Endothelial cell of hepatic sinusoid (primary cell): ENCODE data around the gene DDX27.

Source experiments
- in situ Hi-C: cut with HindIII; loops from 2 replicates; pipeline ENCODE4 v1.10.0; 2017; ENCODE audit warnings: low sequenced_read_pairs

The DDX27 gene

DNA sequence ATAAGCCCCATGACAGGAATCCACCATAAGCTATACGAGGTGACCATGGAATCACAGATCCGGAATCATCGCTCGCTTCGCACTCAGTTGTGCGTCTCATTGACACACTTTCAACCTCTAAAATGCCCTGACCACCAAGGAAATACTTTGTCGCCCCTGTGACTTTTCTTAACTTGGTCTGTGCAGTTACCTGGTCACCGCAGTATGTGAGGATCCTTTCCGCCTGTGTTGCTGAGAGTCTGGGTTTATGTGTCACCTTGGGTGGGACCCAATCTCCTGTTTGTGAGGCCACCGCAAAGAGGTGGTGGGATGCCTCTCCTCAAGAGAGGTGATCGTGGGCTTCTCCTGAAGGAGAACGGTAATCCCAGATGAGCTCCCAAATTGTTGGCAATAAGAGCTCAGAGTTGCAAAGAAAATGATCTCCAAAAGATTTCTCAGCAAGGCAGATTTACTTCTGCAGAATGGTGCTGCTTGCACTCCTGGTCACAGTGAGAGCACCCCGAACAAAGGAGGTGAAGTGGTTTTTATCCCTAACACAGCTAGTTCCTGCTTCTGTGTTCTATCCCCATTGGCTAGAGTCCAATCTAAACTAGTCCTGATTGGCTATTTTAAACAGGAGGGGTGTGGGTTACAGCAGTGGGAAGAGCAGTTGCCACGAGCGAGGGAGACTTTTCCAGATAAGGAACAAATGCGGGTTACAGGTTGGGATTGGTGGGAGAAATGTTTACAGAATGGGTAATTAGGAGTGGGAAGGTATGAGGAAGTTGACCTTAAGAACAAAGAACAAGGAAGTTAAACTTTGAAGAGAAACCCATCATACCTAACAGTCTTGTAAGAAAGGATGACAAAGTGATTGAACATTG is 67.7 kb downstream of the DDX27 start:
- in situ Hi-C loops: loop anchor here (5.0 kb wide), 1 partner anchor 35 kb away; no protein-coding TSS in a partner anchor

- in situ Hi-C loops: loop anchor here (5.0 kb wide), 1 partner anchor 35 kb away; no protein-coding TSS in a partner anchor
Measured at GRCh38 chr20:49287555-49288249, 68.5 kb downstream of the DDX27 start.

DNA sequence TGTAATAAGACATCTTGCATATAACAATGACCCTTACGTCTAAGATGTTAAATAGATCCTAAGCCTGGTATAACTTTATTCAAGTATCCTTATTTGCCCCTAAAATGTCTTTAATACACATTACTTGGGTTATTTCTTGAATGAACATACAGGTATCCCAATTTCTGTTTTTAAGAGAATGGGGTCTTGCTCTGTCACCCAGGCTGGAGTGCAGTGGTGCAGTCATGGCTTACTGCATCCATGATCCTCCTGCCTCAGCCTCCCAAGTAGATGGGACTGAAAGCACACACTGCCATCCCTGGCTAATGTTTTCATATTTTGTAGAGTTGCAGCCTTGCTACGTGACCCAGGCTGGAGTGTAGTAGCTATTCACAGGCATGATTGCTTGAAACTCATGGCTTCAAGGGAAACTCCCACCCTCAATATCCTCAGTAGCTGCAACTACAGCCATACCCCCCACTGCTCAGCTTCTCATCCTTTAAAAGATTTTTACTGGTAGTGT is 69.1 kb downstream of the DDX27 start:
- in situ Hi-C loops: loop anchor here (5.0 kb wide), 1 partner anchor 34 kb away; no protein-coding TSS in a partner anchor

- in situ Hi-C loops: loop anchor here (5.0 kb wide), 1 partner anchor 33 kb away; no protein-coding TSS in a partner anchor
Measured at GRCh38 chr20:49288784-49289696, 69.8 kb downstream of the DDX27 start.

GRCh38 chr20:49290608-49291191 is 71.5 kb downstream of the DDX27 start:
- in situ Hi-C loops: no loop called here

DNA sequence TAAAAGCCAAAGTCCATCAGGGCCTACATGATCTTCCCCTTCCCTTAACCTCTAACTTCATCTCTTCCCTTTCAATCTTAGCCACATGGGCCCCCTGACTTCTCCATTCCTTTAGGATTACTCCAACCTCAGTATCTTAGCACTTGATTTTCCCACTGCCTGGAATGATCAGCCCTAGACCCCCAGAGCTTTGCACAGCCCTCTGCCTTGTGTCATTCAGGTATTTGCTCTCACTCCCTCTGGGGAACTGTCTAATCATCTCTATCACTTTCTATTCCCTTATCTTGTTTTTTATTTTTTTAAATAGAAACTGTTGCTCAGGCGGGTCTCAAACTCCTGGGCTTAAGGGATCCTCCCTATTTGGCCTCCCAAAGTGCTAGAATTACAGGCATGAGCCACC is 72.0 kb downstream of the DDX27 start:
- in situ Hi-C loops: no loop called here

GRCh38 chr20:49292010-49292409 is 72.8 kb downstream of the DDX27 start:
- in situ Hi-C loops: no loop called here

DNA sequence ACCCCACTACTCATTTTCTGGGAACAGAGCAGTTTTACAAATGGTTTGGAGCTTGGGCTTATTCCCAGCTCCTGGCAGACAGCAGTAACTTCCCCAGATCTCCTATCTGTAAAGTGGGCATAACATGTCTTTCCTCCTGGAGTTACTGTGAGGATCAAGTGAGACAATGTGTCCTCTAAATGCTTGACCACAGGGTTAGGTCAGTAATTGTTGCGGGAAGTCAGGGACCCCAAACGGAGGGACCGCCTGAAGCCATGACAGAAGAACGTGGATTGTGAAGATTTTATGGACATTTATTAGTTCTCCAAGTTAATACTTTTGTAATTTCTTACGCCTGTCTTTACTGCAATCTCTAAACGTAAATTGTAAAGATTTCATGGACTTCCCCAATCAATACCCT is 73.9 kb downstream of the DDX27 start:
- in situ Hi-C loops: no loop called here
